Smooth muscle cell of the brain vasculature (primary cell): ENCODE data around the gene CENPP.

Experiments used
- DNase-seq: peaks from one replicate; pipeline ENCODE4 v3.0.0-alpha.2; 2012; ENCODE audit warnings: low read depth, low spot score

The CENPP gene

GRCh38 chr9:92325269-92325990 lies at the start of gene CENPP, which contains the start of gene NOL8:
Gene CENPP (plus strand): TSS chr9:92325953.
Gene NOL8 (minus strand): TSS chr9:92325350. CDS start chr9:92324161, 1,189 bp downstream.
- peak; percentile 80 for DNase-seq

GRCh38 chr9:92276331-92277032 lies 49.3 kb upstream of the CENPP start:
- DNase-seq, result no peak

- no peak for DNase-seq
Measured at GRCh38 chr9:92278110-92278509, 47.6 kb upstream of the CENPP start.

GRCh38 chr9:92279302-92279701 lies 46.5 kb upstream of the CENPP start:
- no peak for DNase-seq

GRCh38 chr9:92289708-92290390 lies 35.9 kb upstream of the CENPP start:
- DNase-seq, result no peak

- DNase-seq, result no peak
Measured at GRCh38 chr9:92290785-92291429, 34.8 kb upstream of the CENPP start.

- no peak for DNase-seq
Measured at GRCh38 chr9:92291577-92291976, 34.2 kb upstream of the CENPP start.

GRCh38 chr9:92292338-92293074 lies 33.2 kb upstream of the CENPP start:
- no peak for DNase-seq

GRCh38 chr9:92293075-92293354 lies 32.7 kb upstream of the CENPP start:
- no peak for DNase-seq

- DNase-seq, result peak; percentile 95
Measured at GRCh38 chr9:92293452-92294296, 32.1 kb upstream of the CENPP start, which contains the start of gene IARS1. Gene IARS1 (minus strand): TSS chr9:92293697. CDS start chr9:92289419, 4,278 bp downstream.

- DNase-seq, result no peak
Measured at GRCh38 chr9:92294297-92294676, 31.5 kb upstream of the CENPP start.

GRCh38 chr9:92295240-92295790 lies 30.4 kb upstream of the CENPP start:
- DNase-seq, result no peak

- DNase-seq, result no peak
Measured at GRCh38 chr9:92295827-92296258, 29.9 kb upstream of the CENPP start.

GRCh38 chr9:92297611-92298010 lies 28.1 kb upstream of the CENPP start:
- no peak for DNase-seq

GRCh38 chr9:92298036-92298435 lies 27.7 kb upstream of the CENPP start:
- DNase-seq, result no peak

- no peak for DNase-seq
Measured at GRCh38 chr9:92299116-92299515, 26.6 kb upstream of the CENPP start.

GRCh38 chr9:92300936-92301335 lies 24.8 kb upstream of the CENPP start:
- DNase-seq, result no peak

- no peak for DNase-seq
Measured at GRCh38 chr9:92308893-92309292, 16.9 kb upstream of the CENPP start.

GRCh38 chr9:92310562-92310961 lies 15.2 kb upstream of the CENPP start:
- DNase-seq, result no peak
